Sigmoid colon (tissue), 7 donors: Measurements from ENCODE around the gene KIF2A. TPM values are rescaled to one million over a fixed set of nuclear protein-coding genes. Genes with fewer than 3 reads are reported as not detected.

Experiments
- DNase-seq: peaks from one replicate; pipeline ENCODE4 v3.0.0-alpha.2; 2019
- H3K27ac ChIP-seq, 4 donors: fragments of 200-600 bp; sonication (generic); one replicate each; pipeline ENCODE4 v1.5.1; 2016 to 2019; ENCODE audit warnings: mild to moderate bottlenecking in 1 of 4
- H3K27me3 ChIP-seq, 3 donors: fragments of 200-600 bp; sonication (generic); one replicate each; pipeline ENCODE4 v1.5.1; 2019; ENCODE audit warnings: mild to moderate bottlenecking in 1 of 3
- H3K36me3 ChIP-seq, 4 donors: fragments of 200-600 bp; sonication (generic); one replicate each; pipeline ENCODE4 v1.5.1; 2016 to 2019
- H3K4me1 ChIP-seq, 4 donors: fragments of 200-600 bp; sonication (generic); one replicate each; pipeline ENCODE4 v1.5.1; 2017 to 2019
- H3K4me3 ChIP-seq, 4 donors: fragments of 200-600 bp; sonication (generic); one replicate each; pipeline ENCODE4 v1.5.1; 2017 to 2019; ENCODE audit warnings: mild to moderate bottlenecking in 2 of 4, moderate library complexity in 1 of 4
- H3K9me3 ChIP-seq, 4 donors: fragments of 200-600 bp in 3 of 4; sonication (generic) in 3 of 4; one replicate each; pipeline versions ENCODE4 v1.5.1 to v1.6.1; 2013 to 2019
- EP300 ChIP-seq, 4 donors: sonication (generic); formaldehyde crosslinking; IDR thresholded peaks; one replicate each; pipeline ENCODE4 v1.6.1; 2017; ENCODE audit warnings: antibody characterized with exemption in 4 of 4
- POLR2A ChIP-seq, 2 donors: fragments of 450-650 bp; IDR thresholded peaks; one replicate each; pipeline ENCODE4 v1.6.1; 2016; ENCODE audit warnings: antibody characterized with exemption in 2 of 2, mild to moderate bottlenecking in 2 of 2, moderate library complexity in 2 of 2
- POLR2AphosphoS5 ChIP-seq, 4 donors: sonication (generic); formaldehyde crosslinking; IDR thresholded peaks; one replicate each; pipeline ENCODE4 v1.6.1; 2017; ENCODE audit warnings: antibody characterized with exemption in 4 of 4
- WGBS, 2 donors: extraction: QIAGEN DNeasy Blood & Tissue Kit; methylation state at CpG; one replicate each; pipeline ENCODE4 v1.1.7; 2013; 5-methylcytosine and 5-hydroxymethylcytosine counted together
- intact Hi-C: fragments of 100-400 bp; cut with DNase I; formaldehyde crosslinking; loops from one replicate; pipeline ENCODE4 v1.15.1; 2023
- polyA plus RNA-seq, 3 donors: library from polyadenylated mRNA; stranded (reverse); fragments of 200-250 nt; gene quantifications; one replicate each; pipeline ENCODE4 v1.2.3, GENCODE V29; 2013
- total RNA-seq, 4 donors: library from RNA; depleted of rRNA; stranded (reverse); fragments of >200 nt; gene quantifications; one replicate each; pipeline ENCODE4 v1.1.0, GENCODE V29; 2016
- TF ChIP-seq, protein P1 (sequence below), 4 experiments: fragments of 450-650 bp in 3 of 4; fragments of 200-600 bp in 1 of 4; IDR thresholded peaks; one replicate each; pipeline ENCODE4 v1.5.1; 2016 to 2019; ENCODE audit warnings: antibody characterized with exemption in 4 of 4, mild to moderate bottlenecking in 3 of 4, moderate library complexity in 2 of 4
- donor health status: healthy with polysubstance abuse.
- donor health status: Bipolar disorder and iron deficiency.
- donor health status: healthy.

The KIF2A gene
- total and polyA plus RNA-seq, 7 donors, result 10.2 to 41.7 (median 29.6) TPM

- WGBS, 2 donors, result 83 to 88% methylated on average over 2 of the region's 2 CpGs
- no peak for DNase-seq
- H3K4me3 ChIP-seq, result no peak overlapping the region
These were observed 9.0 kb upstream of the KIF2A start for GRCh38 chr5:62296998-62297397.

GRCh38 chr5:62298118-62298517 lies 7.9 kb upstream of the KIF2A start:
- TF ChIP-seq, protein P1, sequence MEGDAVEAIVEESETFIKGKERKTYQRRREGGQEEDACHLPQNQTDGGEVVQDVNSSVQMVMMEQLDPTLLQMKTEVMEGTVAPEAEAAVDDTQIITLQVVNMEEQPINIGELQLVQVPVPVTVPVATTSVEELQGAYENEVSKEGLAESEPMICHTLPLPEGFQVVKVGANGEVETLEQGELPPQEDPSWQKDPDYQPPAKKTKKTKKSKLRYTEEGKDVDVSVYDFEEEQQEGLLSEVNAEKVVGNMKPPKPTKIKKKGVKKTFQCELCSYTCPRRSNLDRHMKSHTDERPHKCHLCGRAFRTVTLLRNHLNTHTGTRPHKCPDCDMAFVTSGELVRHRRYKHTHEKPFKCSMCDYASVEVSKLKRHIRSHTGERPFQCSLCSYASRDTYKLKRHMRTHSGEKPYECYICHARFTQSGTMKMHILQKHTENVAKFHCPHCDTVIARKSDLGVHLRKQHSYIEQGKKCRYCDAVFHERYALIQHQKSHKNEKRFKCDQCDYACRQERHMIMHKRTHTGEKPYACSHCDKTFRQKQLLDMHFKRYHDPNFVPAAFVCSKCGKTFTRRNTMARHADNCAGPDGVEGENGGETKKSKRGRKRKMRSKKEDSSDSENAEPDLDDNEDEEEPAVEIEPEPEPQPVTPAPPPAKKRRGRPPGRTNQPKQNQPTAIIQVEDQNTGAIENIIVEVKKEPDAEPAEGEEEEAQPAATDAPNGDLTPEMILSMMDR (IDR thresholded peaks at IDR 0.05), result no peak
- no peak for TF ChIP-seq POLR2A (IDR thresholded peaks at IDR 0.05)
- TF ChIP-seq EP300 (IDR thresholded peaks at IDR 0.05), result no peak
- no peak for TF ChIP-seq POLR2AphosphoS5 (IDR thresholded peaks at IDR 0.05)
- Histone ChIP-seq H3K27ac (no peak overlapping the region), H3K9me3 (no peaks in the 10 kb centered on the region), H3K4me1 (no peaks in the 10 kb centered on the region), H3K36me3 (no peaks in the 10 kb centered on the region), H3K27me3 (no peaks in the 10 kb centered on the region), H3K4me3 (no peak overlapping the region)
- no peak for DNase-seq
- intact Hi-C loops, result no loop called here
- 90 to 92% methylated on average over 3 of the region's 3 CpGs for WGBS, 2 donors

More at GRCh38 chr5:62296998-62297397, 9.0 kb upstream of the KIF2A start:
- H3K9me3 ChIP-seq, result no peaks in the 10 kb centered on the region
- TF ChIP-seq POLR2A (IDR thresholded peaks at IDR 0.05), result no peak
- TF ChIP-seq POLR2AphosphoS5 (IDR thresholded peaks at IDR 0.05), result no peak
- TF ChIP-seq EP300 (IDR thresholded peaks at IDR 0.05), result no peak
- TF ChIP-seq, protein P1 (IDR thresholded peaks at IDR 0.05), result no peak
- no peaks in the 10 kb centered on the region for H3K4me1 ChIP-seq
- no peaks in the 10 kb centered on the region for H3K36me3 ChIP-seq
- no peaks in the 10 kb centered on the region for H3K27me3 ChIP-seq
- H3K27ac ChIP-seq, result no peak overlapping the region
- intact Hi-C loops, result no loop called here

GRCh38 chr5:62299101-62299500 lies 6.9 kb upstream of the KIF2A start:
- Histone ChIP-seq H3K27me3 (no peaks in the 10 kb centered on the region), H3K4me1 (no peaks in the 10 kb centered on the region), H3K36me3 (no peaks in the 10 kb centered on the region), H3K9me3 (no peaks in the 10 kb centered on the region), H3K4me3 (no peak overlapping the region), H3K27ac (no peak overlapping the region)
- no peak for DNase-seq
- TF ChIP-seq POLR2AphosphoS5 (IDR thresholded peaks at IDR 0.05) (no peak), EP300 (IDR thresholded peaks at IDR 0.05) (no peak), POLR2A (IDR thresholded peaks at IDR 0.05) (no peak)
- TF ChIP-seq, protein P1 (IDR thresholded peaks at IDR 0.05), result no peak
- WGBS, 2 donors, result 81 to 90% methylated on average over 4 of the region's 4 CpGs
- intact Hi-C loops, result no loop called here

GRCh38 chr5:62299600-62299999 lies 6.4 kb upstream of the KIF2A start:
- no peaks in the 10 kb centered on the region for H3K36me3 ChIP-seq
- H3K4me1 ChIP-seq, result no peaks in the 10 kb centered on the region
- no peak overlapping the region for H3K4me3 ChIP-seq
- H3K9me3 ChIP-seq, result no peaks in the 10 kb centered on the region
- H3K27me3 ChIP-seq, result no peaks in the 10 kb centered on the region
- TF ChIP-seq EP300 (IDR thresholded peaks at IDR 0.05) (no peak), POLR2A (IDR thresholded peaks at IDR 0.05) (no peak), POLR2AphosphoS5 (IDR thresholded peaks at IDR 0.05) (no peak)
- TF ChIP-seq, protein P1 (IDR thresholded peaks at IDR 0.05), result no peak
- no peak for DNase-seq
- H3K27ac ChIP-seq, result no peak overlapping the region
- 53 to 57% methylated on average over 1 of the region's 1 CpG for WGBS, 2 donors
- intact Hi-C loops, result no loop called here

DNA sequence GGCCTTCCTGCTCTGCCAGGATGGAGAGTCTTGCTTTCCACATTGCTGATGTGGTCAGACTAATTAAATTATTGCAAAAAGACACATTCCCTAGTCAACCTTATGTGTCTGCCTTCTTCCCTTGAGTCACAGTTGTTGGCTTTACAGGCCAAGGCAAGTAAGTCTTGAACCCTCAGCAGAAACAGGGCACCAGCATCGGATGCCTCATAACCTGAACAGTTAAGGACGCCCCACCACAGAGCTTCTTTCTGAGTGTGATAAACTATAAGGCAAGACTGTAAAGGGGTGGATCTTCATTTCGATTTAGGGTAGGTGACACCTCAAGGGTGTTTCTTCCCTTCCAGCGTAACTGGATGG lies 670 bp upstream of the KIF2A start:
- WGBS, 2 donors, result 54 to 68% methylated on average over 4 of the region's 4 CpGs
- peak overlapping the region; percentile 31 to 97 (median 94) for H3K4me3 ChIP-seq
- H3K9me3 ChIP-seq, result no peaks in the 10 kb centered on the region
- H3K36me3 ChIP-seq, result no peaks in the 10 kb centered on the region
- TF ChIP-seq, protein P1 (IDR thresholded peaks at IDR 0.05), result no peak
- TF ChIP-seq EP300 (IDR thresholded peaks at IDR 0.05), result no peak
- no peak for DNase-seq
- peak overlapping the region; percentile 91 to 98 (median 93) for H3K27ac ChIP-seq
- H3K4me1 ChIP-seq, result peaks cover 0 to 24% (median 16%) of the 10 kb centered on the region in 4 donors
- intact Hi-C loops, result loop anchor here (5.0 kb wide), 2 partner anchors 47 to 107 kb away; partner anchors contain the start of gene IPO11
- H3K27me3 ChIP-seq, result no peaks in the 10 kb centered on the region
